SK-N-MC (cell line): ENCODE results near the gene TIMM10B.

Source experiments
- DNase-seq: peaks from one replicate; pipeline ENCODE4 v3.0.0-alpha.2; 2011; ENCODE audit warnings: low read depth, low spot score
- H3K27ac ChIP-seq: fragments of 200-600 bp; sonication (generic); 2 replicates; pipeline ENCODE4 v1.5.1; 2016; ENCODE audit warnings: mixed run types
- H3K36me3 ChIP-seq: fragments of 200-600 bp; sonication (generic); 2 replicates; pipeline ENCODE4 v1.6.1; 2017; ENCODE audit warnings: antibody characterized with exemption, low read length, mixed read lengths; ENCODE audit not compliant: insufficient read depth
- H3K4me3 ChIP-seq: fragments of 200-600 bp; sonication (generic); 2 replicates; pipeline ENCODE4 v1.5.1; 2016
- H3K9ac ChIP-seq: fragments of 200-600 bp; sonication (generic); 2 replicates; pipeline ENCODE4 v1.8.0; 2017; ENCODE audit warnings: mixed run types, mixed read lengths; ENCODE audit not compliant: insufficient read length
- H3K9me3 ChIP-seq: fragments of 200-600 bp; sonication (generic); 2 replicates; pipeline ENCODE4 v1.6.1; 2017; ENCODE audit warnings: low read depth, mild to moderate bottlenecking, antibody characterized with exemption, low read length, moderate library complexity, mixed read lengths
- EZH2 ChIP-seq: fragments of 200-600 bp; sonication (generic); IDR thresholded peaks from one replicate; pipeline ENCODE4 v1.6.1; 2017; ENCODE audit warnings: antibody characterized with exemption
- FOXP2 ChIP-seq: optimal IDR thresholded peaks from 2 replicates; pipeline ENCODE3; 2011; ENCODE audit warnings: mild to moderate bottlenecking, moderate library complexity; ENCODE audit not compliant: insufficient read depth; ENCODE audit errors: extremely low read length, control extremely low read depth
- POLR2AphosphoS5 ChIP-seq: IDR thresholded peaks from 2 replicates; pipeline ENCODE4 v1.6.1; 2012; ENCODE audit warnings: mild to moderate bottlenecking, low read depth, low read length, borderline replicate concordance

The TIMM10B gene

GRCh38 chr11:6523253-6523652, 42.0 kb downstream of the TIMM10B start:
- no peak for TF ChIP-seq EZH2
- no peak for TF ChIP-seq POLR2AphosphoS5
- no peak for TF ChIP-seq FOXP2
- no peak for DNase-seq
- peaks cover 43% of the 10 kb centered on the region for H3K36me3 ChIP-seq
- H3K9ac ChIP-seq = no peak overlapping the region
- no peak overlapping the region for H3K4me3 ChIP-seq
- no peak overlapping the region for H3K27ac ChIP-seq
- no peaks in the 10 kb centered on the region for H3K9me3 ChIP-seq

DNA sequence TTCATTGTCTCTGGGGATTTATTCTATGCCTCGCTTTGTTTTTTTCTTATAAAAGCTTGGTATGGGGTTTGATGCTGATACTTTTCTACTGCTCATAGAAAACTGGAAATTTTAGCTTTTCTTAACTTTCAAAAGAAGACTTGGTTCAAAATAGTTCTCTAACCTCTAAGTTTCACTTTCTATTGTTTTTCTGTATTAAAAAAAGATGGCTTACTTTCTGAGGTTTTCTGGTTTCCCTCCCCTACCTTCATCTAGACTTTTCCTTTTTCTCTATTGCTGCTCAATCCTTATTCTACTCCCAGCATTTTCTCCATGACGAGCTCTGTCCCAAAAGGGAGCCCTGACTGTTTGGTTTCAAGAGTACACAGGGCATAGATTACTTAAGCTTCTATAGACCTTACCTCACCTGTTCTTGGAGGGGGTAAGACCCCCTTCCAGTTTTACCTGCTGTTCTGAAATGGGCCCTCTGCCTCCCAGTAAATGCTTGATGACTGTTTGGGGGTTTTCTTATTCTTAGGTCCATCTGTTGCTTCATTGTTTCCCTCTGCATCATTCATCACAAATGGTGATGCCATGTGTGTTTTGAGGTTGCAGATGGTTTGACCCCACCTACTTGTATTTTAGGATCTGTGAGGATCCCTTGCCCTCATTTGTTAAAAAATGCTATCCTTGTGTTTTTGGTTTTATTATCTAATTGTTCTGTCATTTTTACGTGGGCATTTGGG, 45.3 kb downstream of the TIMM10B start:
- Histone ChIP-seq H3K4me3 (no peak overlapping the region), H3K9ac (no peak overlapping the region), H3K27ac (no peak overlapping the region), H3K36me3 (peaks cover 16% of the 10 kb centered on the region), H3K9me3 (no peaks in the 10 kb centered on the region)
- TF ChIP-seq POLR2AphosphoS5 = no peak
- TF ChIP-seq EZH2 = no peak
- no peak for TF ChIP-seq FOXP2
- no peak for DNase-seq

DNA sequence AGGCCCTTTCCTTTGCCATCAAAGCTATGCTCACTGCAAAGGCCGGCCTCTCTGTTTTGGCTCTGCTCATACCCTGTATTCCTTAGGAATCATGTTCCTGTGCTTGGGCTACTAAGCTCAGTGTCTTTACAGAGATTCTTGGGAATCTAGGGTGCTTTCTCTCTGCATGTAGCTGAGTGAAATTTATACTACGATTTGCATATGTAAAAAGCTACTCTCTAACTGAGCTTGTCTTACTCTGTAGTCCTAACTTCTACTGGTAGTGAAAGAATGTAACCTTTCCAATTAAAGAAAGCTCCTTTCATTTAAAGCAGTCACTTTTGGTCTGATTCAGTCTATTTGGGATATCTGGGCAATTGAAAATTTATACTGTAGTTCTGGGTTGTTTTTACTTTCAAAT, 48.0 kb downstream of the TIMM10B start:
- TF ChIP-seq POLR2AphosphoS5 (no peak), FOXP2 (no peak), EZH2 (no peak)

GRCh38 chr11:6530848-6531247, 49.5 kb downstream of the TIMM10B start:
- Histone ChIP-seq H3K9ac (no peak overlapping the region), H3K4me3 (no peak overlapping the region), H3K9me3 (no peaks in the 10 kb centered on the region), H3K36me3 (peaks cover 13% of the 10 kb centered on the region; the same call in 1 of the 2 replicates), H3K27ac (no peak overlapping the region)
- TF ChIP-seq POLR2AphosphoS5 = no peak
- no peak for TF ChIP-seq EZH2
- TF ChIP-seq FOXP2 = no peak
- DNase-seq = no peak

More for the DNA sequence above, 48.0 kb downstream of the TIMM10B start:
- H3K4me3 ChIP-seq = no peak overlapping the region
- H3K27ac ChIP-seq = no peak overlapping the region
- peaks cover 12% of the 10 kb centered on the region for H3K36me3 ChIP-seq
- no peaks in the 10 kb centered on the region for H3K9me3 ChIP-seq
- no peak overlapping the region for H3K9ac ChIP-seq
- DNase-seq = no peak

- peak; percentile 18 for DNase-seq
- Histone ChIP-seq H3K9me3 (no peaks in the 10 kb centered on the region), H3K36me3 (peaks cover 13% of the 10 kb centered on the region; the same call in 1 of the 2 replicates), H3K27ac (no peak overlapping the region), H3K9ac (no peak overlapping the region), H3K4me3 (no peak overlapping the region)
- peak; percentile 98 for TF ChIP-seq FOXP2
- TF ChIP-seq EZH2 = no peak
Measured at GRCh38 chr11:6531267-6531752, 50.0 kb downstream of the TIMM10B start.
